ENCODE data around the gene SOX6.

The SOX6 gene

GRCh38 chr11:15965562-15966250, 390.6 kb downstream of the SOX6 start:
- Histone ChIP-seq H2AFZ (ENCODE audit: low read depth, low read length) (no peak overlapping the region), H3K4me3 (ENCODE audit: low read length) (no peak overlapping the region), H3K4me1 (ENCODE audit: insufficient read depth, low read length) (peaks cover 12% of the 10 kb centered on the region), H3K9me3 (ENCODE audit: low read length) (no peaks in the 10 kb centered on the region), H3K27me3 (ENCODE audit: insufficient read depth, low read length) (no peaks in the 10 kb centered on the region), H3K36me3 (ENCODE audit: insufficient read depth, low read length) (no peaks in the 10 kb centered on the region)

GRCh38 chr11:15963266-15963665, 393.1 kb downstream of the SOX6 start:
- H3K27me3 ChIP-seq (ENCODE audit: insufficient read depth, low read length), result no peaks in the 10 kb centered on the region
- H3K4me3 ChIP-seq (ENCODE audit: low read length), result no peak overlapping the region
- H3K9me3 ChIP-seq (ENCODE audit: low read length), result no peaks in the 10 kb centered on the region
- peaks cover 12% of the 10 kb centered on the region for H3K4me1 ChIP-seq (ENCODE audit: insufficient read depth, low read length)
- no peaks in the 10 kb centered on the region for H3K36me3 ChIP-seq (ENCODE audit: insufficient read depth, low read length)
- H2AFZ ChIP-seq (ENCODE audit: low read depth, low read length), result no peak overlapping the region

DNA sequence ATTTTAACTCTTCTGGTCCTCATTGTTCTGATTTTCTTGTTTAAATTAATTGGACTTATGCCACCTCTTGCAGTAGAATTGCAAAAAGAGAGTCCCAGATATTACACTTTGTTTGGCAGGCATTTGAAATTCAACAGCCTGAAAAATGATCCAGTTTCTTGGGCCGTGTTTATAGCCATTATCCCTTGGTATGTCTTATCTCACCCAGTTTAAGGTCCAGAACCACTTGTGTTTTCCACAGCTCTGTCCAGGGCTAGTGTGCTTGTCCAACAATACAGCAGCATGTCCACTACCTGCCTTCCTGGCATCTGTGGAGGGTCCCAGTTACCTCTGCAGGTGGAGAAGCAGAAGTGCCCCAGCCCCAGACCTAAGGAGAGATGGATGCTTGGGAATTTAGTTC, 397.4 kb downstream of the SOX6 start:
- Histone ChIP-seq H2AFZ (ENCODE audit: low read depth, low read length) (no peak overlapping the region), H3K4me3 (ENCODE audit: low read length) (no peak overlapping the region), H3K4me1 (ENCODE audit: insufficient read depth, low read length) (no peaks in the 10 kb centered on the region), H3K9me3 (ENCODE audit: low read length) (no peaks in the 10 kb centered on the region), H3K27me3 (ENCODE audit: insufficient read depth, low read length) (peaks cover 4% of the 10 kb centered on the region), H3K36me3 (ENCODE audit: insufficient read depth, low read length) (no peaks in the 10 kb centered on the region)

DNA sequence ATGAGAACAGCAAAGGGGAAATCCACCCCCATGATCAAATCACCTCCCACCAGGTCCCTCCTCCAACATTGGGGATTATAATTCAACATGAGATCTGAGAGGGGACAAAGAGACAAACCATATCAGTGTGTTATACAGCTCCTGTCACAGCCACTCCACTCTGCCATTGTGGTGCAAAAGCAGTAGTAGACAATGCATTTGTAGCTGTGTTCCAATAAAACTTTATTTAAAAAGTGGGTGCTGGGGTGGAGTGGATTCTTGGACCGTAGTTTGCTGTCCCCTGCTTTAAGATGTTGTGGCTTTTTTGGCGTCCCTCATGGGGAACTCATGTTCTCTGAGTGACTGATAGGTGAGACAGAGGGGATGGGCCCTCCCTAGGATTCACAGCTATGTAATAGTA, 399.1 kb downstream of the SOX6 start:
- Histone ChIP-seq H3K4me1 (ENCODE audit: insufficient read depth, low read length) (no peaks in the 10 kb centered on the region), H3K27me3 (ENCODE audit: insufficient read depth, low read length) (peaks cover 4% of the 10 kb centered on the region), H2AFZ (ENCODE audit: low read depth, low read length) (no peak overlapping the region), H3K4me3 (ENCODE audit: low read length) (no peak overlapping the region), H3K9me3 (ENCODE audit: low read length) (no peaks in the 10 kb centered on the region), H3K36me3 (ENCODE audit: insufficient read depth, low read length) (no peaks in the 10 kb centered on the region)

DNA sequence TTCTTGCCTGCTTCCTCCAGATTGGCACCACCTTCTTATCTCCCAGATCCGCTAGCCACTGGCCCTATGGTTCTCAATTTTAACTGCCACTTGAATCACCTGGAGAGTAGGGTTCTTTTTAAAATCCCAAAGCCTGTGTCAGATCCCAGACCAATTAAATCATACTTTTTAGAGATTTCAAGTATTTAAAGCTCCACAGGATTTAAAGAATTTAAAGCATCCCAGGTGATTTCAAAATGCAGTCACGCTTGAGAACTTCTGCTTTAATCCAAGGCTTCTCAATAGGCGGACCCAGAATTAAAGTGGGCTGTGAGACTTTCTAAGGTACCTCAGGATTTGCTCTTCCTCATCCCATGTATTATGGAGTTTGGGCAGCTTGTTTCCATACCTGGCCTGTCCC, 400.0 kb downstream of the SOX6 start:
- H3K4me3 ChIP-seq (ENCODE audit: low read length), result no peak overlapping the region
- H3K9me3 ChIP-seq (ENCODE audit: low read length), result no peaks in the 10 kb centered on the region
- peaks cover 4% of the 10 kb centered on the region for H3K27me3 ChIP-seq (ENCODE audit: insufficient read depth, low read length)
- no peak overlapping the region for H2AFZ ChIP-seq (ENCODE audit: low read depth, low read length)
- H3K36me3 ChIP-seq (ENCODE audit: insufficient read depth, low read length), result no peaks in the 10 kb centered on the region
- H3K4me1 ChIP-seq (ENCODE audit: insufficient read depth, low read length), result no peaks in the 10 kb centered on the region

GRCh38 chr11:15955595-15955994, 400.8 kb downstream of the SOX6 start:
- no peak overlapping the region for H2AFZ ChIP-seq (ENCODE audit: low read depth, low read length)
- peaks cover 4% of the 10 kb centered on the region for H3K27me3 ChIP-seq (ENCODE audit: insufficient read depth, low read length)
- H3K36me3 ChIP-seq (ENCODE audit: insufficient read depth, low read length), result no peaks in the 10 kb centered on the region
- H3K4me3 ChIP-seq (ENCODE audit: low read length), result no peak overlapping the region
- no peaks in the 10 kb centered on the region for H3K4me1 ChIP-seq (ENCODE audit: insufficient read depth, low read length)
- no peaks in the 10 kb centered on the region for H3K9me3 ChIP-seq (ENCODE audit: low read length)

DNA sequence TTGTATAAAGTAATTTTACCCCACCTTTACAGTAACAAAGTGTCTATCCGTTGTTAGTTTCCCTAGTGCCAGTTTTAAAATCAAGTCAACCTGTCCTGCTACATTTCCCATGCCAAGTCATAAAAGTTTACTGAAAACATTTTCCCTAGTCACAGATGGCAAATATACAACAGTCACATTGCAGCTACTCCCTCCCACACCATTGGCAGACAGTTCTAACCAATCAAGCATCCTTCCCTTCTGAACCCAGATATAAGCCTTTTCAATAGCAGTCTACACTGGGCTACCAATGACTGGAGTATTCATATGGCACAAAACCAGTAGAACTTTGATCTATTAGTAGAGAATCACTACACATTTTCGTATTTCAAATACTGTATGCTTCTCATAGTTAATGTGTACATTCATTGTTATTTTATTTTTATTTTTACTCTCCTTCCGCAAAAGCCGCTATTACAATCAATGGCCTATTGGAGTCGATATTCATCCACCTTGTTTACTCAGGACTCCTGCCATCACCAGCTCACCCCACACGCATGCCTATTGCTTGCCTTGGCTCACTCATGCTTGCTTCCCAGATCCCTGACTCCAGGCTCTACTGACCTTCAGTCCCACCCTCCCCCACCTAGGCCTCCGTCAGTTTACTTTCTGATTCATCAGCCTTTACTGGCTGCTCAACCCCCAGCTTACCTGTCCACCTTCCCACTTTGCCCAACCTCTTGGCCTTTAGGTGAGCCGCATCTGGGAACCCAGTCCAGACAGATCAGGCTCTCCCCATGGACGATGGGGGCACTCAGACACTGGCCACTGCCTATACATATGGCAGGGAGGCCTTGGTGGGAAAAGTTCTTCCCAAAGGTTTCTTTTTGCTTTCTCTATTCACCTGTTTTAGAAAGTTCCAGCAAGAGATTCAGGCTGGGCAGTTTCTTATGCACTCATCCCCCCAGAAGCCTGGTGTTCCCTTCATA, 408.4 kb downstream of the SOX6 start:
- Histone ChIP-seq H3K4me1 (ENCODE audit: insufficient read depth, low read length) (no peaks in the 10 kb centered on the region), H3K4me3 (ENCODE audit: low read length) (no peak overlapping the region)

GRCh38 chr11:15945726-15946125, 410.6 kb downstream of the SOX6 start:
- H3K4me1 ChIP-seq (ENCODE audit: insufficient read depth, low read length), result no peaks in the 10 kb centered on the region
- H3K27me3 ChIP-seq (ENCODE audit: insufficient read depth, low read length), result no peaks in the 10 kb centered on the region
- H3K9me3 ChIP-seq (ENCODE audit: low read length), result peaks cover 3% of the 10 kb centered on the region
- no peak overlapping the region for H3K4me3 ChIP-seq (ENCODE audit: low read length)
- H3K36me3 ChIP-seq (ENCODE audit: insufficient read depth, low read length), result no peaks in the 10 kb centered on the region
- H2AFZ ChIP-seq (ENCODE audit: low read depth, low read length), result no peak overlapping the region

More for the DNA sequence above, 408.4 kb downstream of the SOX6 start:
- Histone ChIP-seq H3K9me3 (ENCODE audit: low read length) (peaks cover 3% of the 10 kb centered on the region), H3K36me3 (ENCODE audit: insufficient read depth, low read length) (no peaks in the 10 kb centered on the region), H2AFZ (ENCODE audit: low read depth, low read length) (no peak overlapping the region), H3K27me3 (ENCODE audit: insufficient read depth, low read length) (no peaks in the 10 kb centered on the region)

DNA sequence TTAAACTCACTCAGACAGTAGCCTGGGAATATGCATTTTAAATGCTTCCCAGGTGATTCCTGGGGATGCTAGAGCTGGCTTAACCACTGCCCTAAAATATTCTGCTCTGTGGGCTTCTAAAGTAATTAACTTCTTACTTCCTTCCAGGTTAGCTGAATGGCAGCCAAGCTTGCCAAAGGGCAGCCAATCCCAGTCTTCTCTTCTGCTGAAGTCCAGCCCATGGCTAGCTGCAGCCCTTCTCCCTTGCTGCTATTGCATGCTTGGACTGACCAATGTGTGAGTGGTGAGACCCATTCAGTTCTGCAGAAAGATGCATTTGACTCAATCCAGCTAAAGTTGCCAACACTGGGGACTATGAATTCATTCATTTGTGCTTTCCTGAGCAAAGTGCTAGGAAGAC, 411.9 kb downstream of the SOX6 start:
- H3K4me3 ChIP-seq (ENCODE audit: low read length), result no peak overlapping the region
- H2AFZ ChIP-seq (ENCODE audit: low read depth, low read length), result no peak overlapping the region
- H3K9me3 ChIP-seq (ENCODE audit: low read length), result peaks cover 3% of the 10 kb centered on the region
- H3K36me3 ChIP-seq (ENCODE audit: insufficient read depth, low read length), result no peaks in the 10 kb centered on the region
- H3K27me3 ChIP-seq (ENCODE audit: insufficient read depth, low read length), result no peaks in the 10 kb centered on the region
- H3K4me1 ChIP-seq (ENCODE audit: insufficient read depth, low read length), result no peaks in the 10 kb centered on the region

GRCh38 chr11:15943418-15944197, 412.7 kb downstream of the SOX6 start:
- H3K4me1 ChIP-seq (ENCODE audit: insufficient read depth, low read length), result no peaks in the 10 kb centered on the region
- H2AFZ ChIP-seq (ENCODE audit: low read depth, low read length), result no peak overlapping the region
- H3K9me3 ChIP-seq (ENCODE audit: low read length), result peaks cover 3% of the 10 kb centered on the region
- H3K36me3 ChIP-seq (ENCODE audit: insufficient read depth, low read length), result no peaks in the 10 kb centered on the region
- H3K4me3 ChIP-seq (ENCODE audit: low read length), result no peak overlapping the region
- no peaks in the 10 kb centered on the region for H3K27me3 ChIP-seq (ENCODE audit: insufficient read depth, low read length)

- Histone ChIP-seq H3K27me3 (ENCODE audit: insufficient read depth, low read length) (no peaks in the 10 kb centered on the region), H3K4me1 (ENCODE audit: insufficient read depth, low read length) (no peaks in the 10 kb centered on the region), H2AFZ (ENCODE audit: low read depth, low read length) (no peak overlapping the region), H3K36me3 (ENCODE audit: insufficient read depth, low read length) (no peaks in the 10 kb centered on the region), H3K4me3 (ENCODE audit: low read length) (no peak overlapping the region), H3K9me3 (ENCODE audit: low read length) (peaks cover 3% of the 10 kb centered on the region)
These were observed 413.4 kb downstream of the SOX6 start for GRCh38 chr11:15942936-15943335.

- Histone ChIP-seq H3K4me1 (ENCODE audit: insufficient read depth, low read length) (no peaks in the 10 kb centered on the region), H2AFZ (ENCODE audit: low read depth, low read length) (no peak overlapping the region), H3K27me3 (ENCODE audit: insufficient read depth, low read length) (no peaks in the 10 kb centered on the region), H3K36me3 (ENCODE audit: insufficient read depth, low read length) (no peaks in the 10 kb centered on the region), H3K4me3 (ENCODE audit: low read length) (no peak overlapping the region), H3K9me3 (ENCODE audit: low read length) (peaks cover 3% of the 10 kb centered on the region)
These were observed 414.2 kb downstream of the SOX6 start for GRCh38 chr11:15942126-15942525.
